HepG2 (cell line): Measurements from ENCODE around the gene SLA2. TPM values are rescaled to one million over a fixed set of nuclear protein-coding genes. Genes with fewer than 3 reads are reported as not detected.
A peak's percentile ranks its signal among the peaks of the same experiment; 100 is the strongest.

Experiments
- ATF1 ChIP-seq: IDR thresholded peaks from 2 replicates; pipeline ENCODE4 v1.6.1; 2016; ENCODE audit warnings: mild to moderate bottlenecking, control low read depth
- ATM ChIP-seq: fragments of 450-650 bp; IDR thresholded peaks from 2 replicates; pipeline ENCODE4 v1.7.1; 2017; ENCODE audit warnings: mild to moderate bottlenecking, borderline replicate concordance
- BRD4 ChIP-seq: sonication (generic); formaldehyde crosslinking; IDR thresholded peaks from 2 replicates; pipeline ENCODE4 v1.4.0; 2020; ENCODE audit warnings: missing genetic modification reagents
- CCDC6 ChIP-seq: sonication (generic); formaldehyde crosslinking; IDR thresholded peaks from 2 replicates; pipeline ENCODE4 v1.8.1; 2022; ENCODE audit warnings: mild to moderate bottlenecking, missing genetic modification reagents, moderate library complexity
- CHD2 ChIP-seq: IDR thresholded peaks from 2 replicates; pipeline ENCODE4 v1.6.1; 2011; ENCODE audit warnings: low read depth, low read length, improper control_type of control experiment
- EZH2 ChIP-seq: conservative IDR thresholded peaks from 2 replicates; pipeline ENCODE4 v1.6.1; 2012; ENCODE audit warnings: mild to moderate bottlenecking, low read depth, low read length, moderate library complexity
- FOXK1 ChIP-seq: sonication (generic); formaldehyde crosslinking; IDR thresholded peaks from 2 replicates; pipeline ENCODE4 v1.4.0; 2020; ENCODE audit warnings: low read depth, missing genetic modification reagents, borderline replicate concordance
- GABPA ChIP-seq, 2 experiments: IDR thresholded peaks; 2 replicates each; pipeline ENCODE4 v1.6.1; 2011 to 2016; ENCODE audit warnings: low read depth in 2 of 2, low read length in 1 of 2, missing biosample characterization in 1 of 2, missing genetic modification characterization in 1 of 2
- GATAD2A ChIP-seq: IDR thresholded peaks from 2 replicates; pipeline ENCODE4 v1.6.1; 2016
- HBP1 ChIP-seq: IDR thresholded peaks from 2 replicates; pipeline ENCODE4 v1.6.1; 2016; ENCODE audit warnings: low read depth, control low read depth
- IKZF1 ChIP-seq: fragments of 450-650 bp; IDR thresholded peaks from 2 replicates; pipeline ENCODE4 v1.7.1; 2016
- NFE2L2 ChIP-seq: fragments of 150-350 bp; IDR thresholded peaks from 2 replicates; pipeline ENCODE4 v1.6.1; 2014; ENCODE audit warnings: low read length
- PITX1 ChIP-seq: sonication (generic); formaldehyde crosslinking; IDR thresholded peaks from 2 replicates; pipeline ENCODE4 v1.5.1; 2020; ENCODE audit warnings: mild to moderate bottlenecking, missing genetic modification reagents
- YEATS2 ChIP-seq: sonication (generic); formaldehyde crosslinking; IDR thresholded peaks from 2 replicates; pipeline ENCODE4 v1.4.0; 2020; ENCODE audit warnings: missing genetic modification reagents, borderline replicate concordance
- ZBTB1 ChIP-seq: sonication (generic); formaldehyde crosslinking; IDR thresholded peaks from 2 replicates; pipeline ENCODE4 v1.4.0; 2020; ENCODE audit warnings: missing genetic modification reagents, borderline replicate concordance
- ZBTB20 ChIP-seq: sonication (generic); formaldehyde crosslinking; IDR thresholded peaks from 2 replicates; pipeline ENCODE4 v1.8.1; 2023; ENCODE audit warnings: missing genetic modification reagents, low read depth, mild to moderate bottlenecking, borderline replicate concordance
- ZBTB25 ChIP-seq: IDR thresholded peaks from 2 replicates; pipeline ENCODE4 v1.6.1; 2018; ENCODE audit warnings: missing genetic modification reagents
- ZFP41 ChIP-seq: sonication (generic); formaldehyde crosslinking; IDR thresholded peaks from 2 replicates; pipeline ENCODE4 v1.4.0; 2020; ENCODE audit warnings: mild to moderate bottlenecking, missing genetic modification reagents, borderline replicate concordance
- ZNF10 ChIP-seq: sonication (generic); formaldehyde crosslinking; IDR thresholded peaks from 2 replicates; pipeline ENCODE4 v1.4.0; 2020; ENCODE audit warnings: mild to moderate bottlenecking, low read depth, missing genetic modification reagents, borderline replicate concordance
- ZNF180 ChIP-seq: sonication (generic); formaldehyde crosslinking; IDR thresholded peaks from 2 replicates; pipeline ENCODE4 v1.4.0; 2020; ENCODE audit warnings: low read depth, missing genetic modification reagents, borderline replicate concordance
- ZNF224 ChIP-seq: sonication (generic); formaldehyde crosslinking; IDR thresholded peaks from 2 replicates; pipeline ENCODE4 v1.5.0; 2020; ENCODE audit warnings: mild to moderate bottlenecking, missing genetic modification reagents
- ZNF281 ChIP-seq: sonication (generic); formaldehyde crosslinking; IDR thresholded peaks from 2 replicates; pipeline ENCODE4 v1.4.0; 2020; ENCODE audit warnings: missing genetic modification reagents, borderline replicate concordance
- ZNF333 ChIP-seq: sonication (generic); formaldehyde crosslinking; IDR thresholded peaks from 2 replicates; pipeline ENCODE4 v1.4.0; 2020; ENCODE audit warnings: mild to moderate bottlenecking, missing genetic modification reagents, borderline replicate concordance
- ZNF543 ChIP-seq: sonication (generic); formaldehyde crosslinking; IDR thresholded peaks from 2 replicates; pipeline ENCODE4 v1.4.0; 2020; ENCODE audit warnings: mild to moderate bottlenecking, missing genetic modification reagents
- ZNF570 ChIP-seq: sonication (generic); formaldehyde crosslinking; IDR thresholded peaks from 2 replicates; pipeline ENCODE4 v1.4.0; 2020; ENCODE audit warnings: mild to moderate bottlenecking, missing genetic modification reagents, borderline replicate concordance
- polyA plus RNA-seq, 8 experiments: library from polyadenylated mRNA; depleted of rRNA in 3 of 8; stranded (reverse) in 7 of 8; unstranded in 1 of 8; fragments of >200 nt; fragmentation: Illumina TruSeq in 4 of 8; extraction: Trizol in 4 of 8; gene quantifications; 2 replicates each; pipeline versions ENCODE4 v1.2.1 to v1.2.3, GENCODE V29; 2011 to 2016; ENCODE audit warnings: low read depth in 4 of 8, missing spikeins in 1 of 8, mixed read lengths in 1 of 8; ENCODE audit not compliant: insufficient read depth in 1 of 8
- total RNA-seq, 5 experiments: library from RNA; depleted of rRNA; stranded (reverse); fragments of >200 nt; fragmentation: Illumina TruSeq; extraction: Trizol; gene quantifications; 2 replicates each; pipeline ENCODE4 v1.2.3, GENCODE V29; 2016; ENCODE audit warnings: low read depth in 1 of 5

Gene SLA2
- total and polyA plus RNA-seq, 2 of the 13 experiments (the other 11 are each of a cell fraction or from before 2014, with no cell fraction given), result 1.6 to 3.6 TPM

- TF ChIP-seq ZNF281 (CRISPR knock-in tag), result peak; percentile 87
- TF ChIP-seq ATM, result no peak
- TF ChIP-seq YEATS2, result peak; percentile 32; the same call in 1 of the 2 replicates
- peak; percentile 96 for TF ChIP-seq NFE2L2
- no peak for TF ChIP-seq FOXK1 (CRISPR knock-in tag)
- TF ChIP-seq EZH2, result no peak
- TF ChIP-seq GATAD2A (CRISPR knock-in tag), result peak; percentile 58; the same call in 1 of the 2 replicates
- no peak for TF ChIP-seq ZNF570
- no peak for TF ChIP-seq ATF1 (CRISPR knock-in tag)
- no peak for TF ChIP-seq ZFP41 (CRISPR knock-in tag)
- no peak for TF ChIP-seq ZBTB1 (CRISPR knock-in tag)
- TF ChIP-seq ZBTB25 (CRISPR knock-in tag), result 0 out of 2 replicates have a peak, but pooled peaks have one; percentile 50
- TF ChIP-seq CHD2, result peak; percentile 23; the same call in 1 of the 2 replicates
- no peak for TF ChIP-seq GABPA (IDR thresholded peaks at IDR 0.05; ENCODE audit: low read depth, low read length)
- peak; percentile 59; the same call in 1 of the 2 replicates for TF ChIP-seq GABPA (CRISPR knock-in tag; IDR thresholded peaks at IDR 0.05; ENCODE audit: low read depth)
- 0 out of 2 replicates have a peak, but pooled peaks have one; percentile 24 for TF ChIP-seq ZNF543 (CRISPR knock-in tag)
- TF ChIP-seq HBP1 (CRISPR knock-in tag), result 0 out of 2 replicates have a peak, but pooled peaks have one; percentile 31
- 0 out of 2 replicates have a peak, but pooled peaks have one; percentile 7 for TF ChIP-seq ZNF180 (CRISPR knock-in tag)
- TF ChIP-seq IKZF1, result no peak
- TF ChIP-seq BRD4, result no peak; the same call in 1 of the 2 replicates
- TF ChIP-seq PITX1, result no peak
- TF ChIP-seq ZNF333 (CRISPR knock-in tag), result no peak
- TF ChIP-seq ZBTB20 (CRISPR knock-in tag), result 0 out of 2 replicates have a peak, but pooled peaks have one; percentile 4
- no peak for TF ChIP-seq CCDC6 (CRISPR knock-in tag)
- no peak for TF ChIP-seq ZNF224
- no peak for TF ChIP-seq ZNF10 (CRISPR knock-in tag)
These were observed 39.6 kb downstream of the SLA2 start (continued) for GRCh38 chr20:36606158-36607066.
